ENCODE measurements around the gene USP35.
A peak's percentile ranks its signal among the peaks of the same experiment; 100 is the strongest.
"Not testable (repeated sequence)": the region's sequence is repeated elsewhere in the genome, so short reads cannot be mapped to it uniquely, and the experiment has no call there.

The USP35 gene

DNA sequence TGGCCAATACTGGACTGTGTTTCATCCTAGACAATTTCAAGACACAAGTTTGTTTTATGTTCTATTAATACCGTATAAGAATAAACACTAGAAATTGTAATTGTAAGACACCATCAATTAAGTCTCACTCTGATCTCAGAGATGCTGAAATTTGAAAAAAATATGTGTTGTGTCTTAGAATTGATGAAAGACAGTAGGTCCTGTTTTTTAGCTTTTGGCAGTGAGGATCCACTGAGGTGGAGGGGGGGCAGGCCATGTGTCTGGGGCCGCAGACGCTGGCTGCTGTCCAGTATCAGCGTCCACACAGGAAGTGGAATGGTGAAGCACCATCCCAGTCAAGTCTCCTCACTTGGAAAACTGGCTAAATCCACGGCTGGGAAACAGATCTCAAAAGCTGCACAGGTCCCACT is 26.8 kb upstream of the USP35 start:
- H3K27me3 Mint-ChIP-seq (ENCODE audit: low read depth) = no peaks in the 10 kb centered on the region
- H3K9me3 Mint-ChIP-seq = no peaks in the 10 kb centered on the region
- H3K36me3 Mint-ChIP-seq (ENCODE audit: low read depth) = no peaks in the 10 kb centered on the region
- H3K27ac Mint-ChIP-seq = no peak overlapping the region
- no peaks in the 10 kb centered on the region for H3K4me1 Mint-ChIP-seq (ENCODE audit: low read depth)
- no peak overlapping the region for H3K4me3 Mint-ChIP-seq

DNA sequence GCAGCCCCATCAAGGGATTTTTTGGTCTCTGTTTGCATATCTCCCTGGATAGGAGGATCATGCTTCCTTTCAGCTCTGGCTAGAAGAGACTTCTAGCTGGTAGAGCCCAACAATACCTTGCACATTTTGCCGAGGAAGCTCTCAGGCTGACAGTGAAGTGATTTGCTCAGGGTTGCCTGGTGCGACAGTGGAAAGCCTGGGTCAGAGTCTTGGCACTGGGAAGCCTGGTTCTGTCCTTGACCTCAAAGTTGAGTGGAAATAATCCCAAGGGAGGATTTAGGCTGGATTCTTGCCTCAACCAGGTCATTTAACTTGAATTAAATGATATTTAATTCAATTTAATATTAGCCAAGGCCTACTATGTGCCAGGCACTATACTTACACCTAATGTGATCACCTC is 24.9 kb upstream of the USP35 start:
- no peaks in the 10 kb centered on the region for H3K9me3 Mint-ChIP-seq
- H3K27me3 Mint-ChIP-seq (ENCODE audit: low read depth) = no peaks in the 10 kb centered on the region
- no peaks in the 10 kb centered on the region for H3K36me3 Mint-ChIP-seq (ENCODE audit: low read depth)
- no peak overlapping the region for H3K27ac Mint-ChIP-seq
- H3K4me1 Mint-ChIP-seq (ENCODE audit: low read depth) = peaks cover 5% of the 10 kb centered on the region
- no peak overlapping the region for H3K4me3 Mint-ChIP-seq

DNA sequence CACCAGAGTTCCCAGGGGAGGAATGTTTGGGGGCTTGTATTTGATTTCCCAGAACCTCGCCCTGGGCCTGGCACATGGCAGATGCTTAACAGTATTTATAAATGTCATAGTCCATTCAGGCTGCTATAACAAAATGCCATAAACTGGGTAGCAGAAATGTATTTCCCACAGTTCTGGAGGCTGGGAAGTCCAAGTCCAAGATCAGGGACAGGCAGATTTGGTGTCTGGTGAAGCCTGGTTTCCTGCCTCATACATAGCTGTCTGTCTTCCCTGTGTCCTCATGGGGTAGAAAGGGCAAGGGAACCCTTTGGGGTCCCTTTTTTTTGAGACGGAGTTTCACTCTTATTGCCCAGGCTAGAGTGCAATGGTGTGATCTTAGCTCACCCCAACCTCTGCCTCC is 24.2 kb upstream of the USP35 start:
- no peak overlapping the region for H3K27ac Mint-ChIP-seq
- H3K4me3 Mint-ChIP-seq = no peak overlapping the region
- no peaks in the 10 kb centered on the region for H3K27me3 Mint-ChIP-seq (ENCODE audit: low read depth)
- no peaks in the 10 kb centered on the region for H3K36me3 Mint-ChIP-seq (ENCODE audit: low read depth)
- H3K4me1 Mint-ChIP-seq (ENCODE audit: low read depth) = peaks cover 5% of the 10 kb centered on the region
- no peaks in the 10 kb centered on the region for H3K9me3 Mint-ChIP-seq

DNA sequence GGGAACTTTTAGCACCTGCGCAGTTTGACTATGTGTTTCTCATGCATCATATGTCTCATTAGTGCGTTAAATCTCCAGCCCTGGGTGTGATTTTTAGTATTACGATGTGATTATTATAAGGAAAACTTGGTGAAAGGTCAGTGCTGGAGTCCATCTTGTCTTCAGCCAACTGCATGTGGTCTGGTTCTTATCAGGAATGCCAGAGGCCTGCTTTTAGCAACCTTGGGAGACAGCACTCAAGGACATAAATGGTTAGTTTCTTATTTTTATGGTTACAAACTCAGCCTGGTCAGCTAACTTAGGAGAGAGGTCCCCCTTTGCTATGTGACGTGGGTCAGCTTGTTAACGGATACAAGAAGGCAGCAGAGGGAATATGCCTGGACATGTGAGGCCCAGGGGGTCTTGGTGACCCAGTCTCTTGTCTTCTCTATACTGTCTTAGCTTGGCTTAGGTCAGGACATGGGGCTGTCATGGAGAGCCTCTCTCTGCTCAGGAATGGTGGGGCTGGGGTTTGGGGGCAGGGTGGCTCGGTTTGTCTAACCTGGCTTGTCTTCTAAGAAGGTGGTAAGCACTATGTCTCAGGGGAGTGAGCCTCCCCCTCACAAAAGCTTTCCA is 21.8 kb upstream of the USP35 start:
- no peak overlapping the region for H3K4me3 Mint-ChIP-seq
- H3K36me3 Mint-ChIP-seq (ENCODE audit: low read depth) = peaks cover 5% of the 10 kb centered on the region
- H3K9me3 Mint-ChIP-seq = no peaks in the 10 kb centered on the region
- no peaks in the 10 kb centered on the region for H3K27me3 Mint-ChIP-seq (ENCODE audit: low read depth)
- no peak overlapping the region for H3K27ac Mint-ChIP-seq
- H3K4me1 Mint-ChIP-seq (ENCODE audit: low read depth) = peaks cover 5% of the 10 kb centered on the region

DNA sequence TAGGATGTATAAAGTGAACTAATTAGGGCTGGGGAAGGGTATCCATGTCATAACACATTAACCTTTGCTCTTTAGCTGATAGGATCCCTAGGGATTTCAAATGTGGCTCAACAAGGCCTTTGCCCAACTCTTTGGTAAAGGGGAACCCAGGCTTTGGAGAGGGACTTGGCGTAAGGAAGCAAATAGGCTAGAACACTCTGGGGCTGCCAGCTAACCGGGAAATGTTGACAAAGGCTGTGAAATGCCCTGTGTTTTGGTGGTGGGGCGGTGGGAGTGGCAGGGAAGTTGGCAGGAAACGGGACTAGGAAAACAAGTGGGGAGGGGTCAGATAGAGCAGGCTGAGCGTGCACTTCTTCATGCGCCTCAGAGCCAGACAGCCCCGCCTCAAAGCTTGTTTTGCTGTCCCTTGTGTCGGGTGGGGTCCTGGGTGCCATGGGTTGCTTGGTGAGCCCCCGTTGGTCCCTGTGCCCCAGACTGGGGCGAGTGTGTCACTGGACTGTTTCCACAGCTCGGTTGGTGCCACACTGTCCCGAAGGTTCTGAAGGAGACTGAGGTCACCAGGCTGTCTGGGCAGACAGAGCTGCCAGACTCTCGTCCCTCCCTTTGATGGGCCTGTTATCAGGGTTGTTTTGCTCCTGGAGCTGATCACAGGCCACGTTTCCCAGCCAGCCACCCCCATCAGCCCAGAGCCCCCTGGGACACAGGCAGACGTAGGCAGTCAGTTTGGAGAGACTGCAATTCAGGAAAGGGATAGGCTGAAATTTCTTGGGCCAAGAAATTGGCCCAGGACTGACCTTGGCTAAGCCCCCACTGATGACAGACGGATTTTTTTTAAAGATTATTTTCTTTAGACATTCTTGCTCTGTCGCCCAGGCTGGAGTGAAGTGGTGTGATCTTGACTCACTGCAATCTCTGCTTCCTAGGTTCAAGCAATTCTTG is 19.9 kb upstream of the USP35 start:
- Mint-ChIP-seq H3K36me3 (ENCODE audit: low read depth) (peaks cover 15% of the 10 kb centered on the region), H3K27me3 (ENCODE audit: low read depth) (no peaks in the 10 kb centered on the region), H3K4me3 (no peak overlapping the region), H3K9me3 (no peaks in the 10 kb centered on the region), H3K4me1 (ENCODE audit: low read depth) (peaks cover 5% of the 10 kb centered on the region), H3K27ac (no peak overlapping the region)

DNA sequence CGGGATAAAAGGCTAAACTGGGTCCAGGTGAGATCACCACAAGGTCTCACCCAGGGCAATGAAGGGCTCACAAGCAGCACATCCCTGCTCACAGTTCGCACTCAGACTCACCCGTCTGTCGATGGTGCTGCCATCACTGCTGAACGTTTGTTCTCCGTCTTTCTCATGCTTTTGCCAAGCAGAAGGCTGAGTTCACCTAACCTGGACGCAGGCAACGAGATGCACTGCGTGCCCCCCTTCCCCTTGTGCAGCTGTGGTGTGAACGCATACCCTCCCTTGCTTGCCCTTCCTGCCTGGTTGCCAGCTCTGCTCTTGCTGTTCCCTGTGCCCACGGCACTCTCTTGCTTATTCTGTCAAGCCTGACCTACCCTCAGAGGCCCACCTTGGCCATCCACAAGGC is 18.3 kb upstream of the USP35 start:
- Mint-ChIP-seq H3K27me3 (ENCODE audit: low read depth) (no peaks in the 10 kb centered on the region), H3K4me3 (no peak overlapping the region), H3K4me1 (ENCODE audit: low read depth) (peaks cover 5% of the 10 kb centered on the region), H3K9me3 (no peaks in the 10 kb centered on the region), H3K27ac (no peak overlapping the region), H3K36me3 (ENCODE audit: low read depth) (peaks cover 21% of the 10 kb centered on the region)

DNA sequence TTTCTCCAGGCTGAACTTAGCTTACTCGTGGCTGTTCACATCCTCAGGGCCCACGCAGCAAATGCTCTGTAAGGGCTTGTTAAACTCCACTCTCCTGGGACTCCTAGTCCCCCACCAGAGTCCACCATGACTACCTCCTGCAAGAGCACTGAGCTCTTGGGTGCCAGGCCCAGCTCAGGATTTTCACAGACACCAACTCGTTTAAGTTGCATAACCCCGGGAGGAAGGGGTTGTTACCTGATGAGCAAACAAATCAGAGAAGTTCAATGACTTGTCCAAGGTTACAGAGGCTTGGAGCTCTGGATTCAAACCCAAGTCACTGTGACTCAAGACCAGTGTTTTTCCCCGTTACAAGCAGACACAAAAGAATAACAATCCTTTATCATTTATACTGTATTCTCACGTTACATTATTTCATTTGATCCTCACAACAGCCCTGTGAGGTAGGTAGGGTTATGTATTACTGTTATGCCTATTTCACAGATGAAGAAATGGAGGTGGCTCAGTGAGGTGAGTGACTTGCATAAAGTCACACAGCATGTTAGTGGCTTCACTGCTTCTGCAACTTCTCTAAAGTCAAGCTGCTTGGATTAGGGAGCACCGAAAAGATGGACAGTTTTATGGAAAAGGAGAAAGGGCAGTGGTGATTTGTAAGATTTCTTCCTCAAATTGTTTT is 17.7 kb upstream of the USP35 start:
- H3K9me3 Mint-ChIP-seq = peaks cover under 1% of the 10 kb centered on the region
- no peak overlapping the region for H3K4me3 Mint-ChIP-seq
- no peak overlapping the region for H3K27ac Mint-ChIP-seq
- peaks cover 25% of the 10 kb centered on the region for H3K36me3 Mint-ChIP-seq (ENCODE audit: low read depth)
- H3K4me1 Mint-ChIP-seq (ENCODE audit: low read depth) = peaks cover 5% of the 10 kb centered on the region
- no peaks in the 10 kb centered on the region for H3K27me3 Mint-ChIP-seq (ENCODE audit: low read depth)

DNA sequence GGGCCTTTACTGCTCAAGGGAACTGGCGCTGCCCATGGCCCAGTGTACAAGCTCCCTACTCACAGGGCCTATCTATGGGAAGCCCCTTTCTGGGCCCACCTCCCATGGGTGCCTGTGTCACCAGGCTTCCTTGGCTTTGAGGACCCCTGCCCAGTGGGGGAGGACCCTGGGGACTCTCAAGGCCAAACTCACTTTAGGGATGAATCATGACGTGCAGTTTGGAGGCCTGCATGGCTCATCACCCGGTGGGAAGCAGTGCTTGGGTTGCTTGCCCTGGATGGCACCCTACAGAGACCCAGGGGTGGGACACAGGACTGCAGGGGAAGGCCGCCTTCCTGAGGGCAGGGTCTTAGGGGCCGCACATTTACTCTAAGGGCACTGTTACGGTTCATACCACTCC is 16.8 kb upstream of the USP35 start:
- Mint-ChIP-seq H3K4me3 (no peak overlapping the region), H3K27ac (no peak overlapping the region), H3K4me1 (ENCODE audit: low read depth) (peaks cover 5% of the 10 kb centered on the region), H3K27me3 (ENCODE audit: low read depth) (no peaks in the 10 kb centered on the region), H3K9me3 (peaks cover 5% of the 10 kb centered on the region), H3K36me3 (ENCODE audit: low read depth) (peaks cover 30% of the 10 kb centered on the region)

DNA sequence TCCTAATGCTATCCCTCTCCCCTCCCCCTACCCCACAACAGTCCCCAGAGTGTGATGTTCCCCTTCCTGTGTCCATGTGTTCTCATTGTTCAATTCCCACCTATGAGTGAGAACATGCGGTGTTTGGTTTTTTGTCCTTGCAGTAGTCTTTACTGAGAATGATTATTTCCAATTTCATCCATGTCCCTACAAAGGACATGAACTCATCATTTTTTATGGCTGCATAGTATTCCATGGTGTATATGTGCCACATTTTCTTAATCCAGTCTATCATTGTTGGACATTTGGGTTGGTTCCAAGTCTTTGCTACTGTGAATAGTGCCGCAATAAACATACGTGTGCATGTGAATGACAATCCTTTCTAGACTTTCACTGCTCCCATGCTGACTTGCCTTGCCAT is 12.9 kb upstream of the USP35 start:
- not testable (repeated sequence) for H3K4me3 Mint-ChIP-seq; H3K27me3 Mint-ChIP-seq (ENCODE audit: low read depth); H3K9me3 Mint-ChIP-seq; H3K27ac Mint-ChIP-seq; H3K4me1 Mint-ChIP-seq (ENCODE audit: low read depth)
- H3K36me3 Mint-ChIP-seq (ENCODE audit: low read depth) = peaks cover 35% of the 10 kb centered on the region

DNA sequence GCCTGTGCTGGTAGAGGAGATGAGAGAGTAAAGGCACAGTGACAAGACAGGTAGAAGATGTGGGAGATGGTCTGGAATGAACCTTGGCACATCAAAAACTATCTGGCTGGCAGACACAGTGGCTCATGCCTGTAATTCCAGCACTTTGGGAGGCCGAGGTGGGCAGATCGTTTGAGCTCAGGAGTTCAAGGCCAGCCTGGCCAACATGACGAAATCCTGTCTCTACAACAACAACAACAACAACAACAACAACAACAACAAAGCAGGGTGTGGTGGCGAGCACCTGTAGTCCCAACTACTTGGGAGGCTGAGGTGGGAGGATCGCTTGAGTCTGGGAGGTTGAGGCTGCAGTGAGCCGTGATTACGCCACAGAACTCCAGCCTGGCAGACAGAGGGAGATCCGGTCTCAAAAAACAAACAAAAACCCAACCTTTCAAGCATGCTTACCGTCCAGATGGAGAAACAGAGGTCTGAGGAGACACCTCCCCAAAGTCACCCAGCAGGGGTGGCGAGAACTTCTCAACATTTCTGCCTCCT is 12.0 kb upstream of the USP35 start:
- Mint-ChIP-seq H3K36me3 (ENCODE audit: low read depth) (peaks cover 38% of the 10 kb centered on the region), H3K4me3 (no peak overlapping the region), H3K27ac (no peak overlapping the region), H3K4me1 (ENCODE audit: low read depth) (peaks cover 5% of the 10 kb centered on the region), H3K27me3 (ENCODE audit: low read depth) (no peaks in the 10 kb centered on the region), H3K9me3 (peaks cover 11% of the 10 kb centered on the region)

DNA sequence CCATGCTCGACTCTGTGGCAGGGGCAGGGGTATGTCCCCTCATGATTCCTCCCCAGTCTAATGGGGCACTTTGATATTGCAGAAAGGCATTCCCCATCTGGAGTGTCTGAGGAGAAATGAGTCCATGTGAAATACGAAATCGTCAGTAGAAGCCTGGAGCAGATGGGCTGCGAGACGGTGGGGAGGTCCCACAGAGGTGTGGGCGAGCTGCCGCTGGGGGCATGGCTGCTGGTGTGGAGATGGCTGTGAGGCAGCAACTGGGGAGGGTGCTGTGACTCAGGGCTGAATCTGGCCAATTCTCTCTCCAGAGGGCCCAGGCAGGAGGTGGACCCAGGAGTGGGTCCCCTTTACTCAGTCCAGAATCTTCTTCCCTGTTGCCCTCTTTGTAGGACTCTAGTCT is 11.5 kb upstream of the USP35 start:
- Mint-ChIP-seq H3K36me3 (ENCODE audit: low read depth) (peaks cover 37% of the 10 kb centered on the region), H3K27me3 (ENCODE audit: low read depth) (no peaks in the 10 kb centered on the region), H3K27ac (no peak overlapping the region), H3K9me3 (peaks cover 11% of the 10 kb centered on the region), H3K4me3 (no peak overlapping the region), H3K4me1 (ENCODE audit: low read depth) (peaks cover 5% of the 10 kb centered on the region)

DNA sequence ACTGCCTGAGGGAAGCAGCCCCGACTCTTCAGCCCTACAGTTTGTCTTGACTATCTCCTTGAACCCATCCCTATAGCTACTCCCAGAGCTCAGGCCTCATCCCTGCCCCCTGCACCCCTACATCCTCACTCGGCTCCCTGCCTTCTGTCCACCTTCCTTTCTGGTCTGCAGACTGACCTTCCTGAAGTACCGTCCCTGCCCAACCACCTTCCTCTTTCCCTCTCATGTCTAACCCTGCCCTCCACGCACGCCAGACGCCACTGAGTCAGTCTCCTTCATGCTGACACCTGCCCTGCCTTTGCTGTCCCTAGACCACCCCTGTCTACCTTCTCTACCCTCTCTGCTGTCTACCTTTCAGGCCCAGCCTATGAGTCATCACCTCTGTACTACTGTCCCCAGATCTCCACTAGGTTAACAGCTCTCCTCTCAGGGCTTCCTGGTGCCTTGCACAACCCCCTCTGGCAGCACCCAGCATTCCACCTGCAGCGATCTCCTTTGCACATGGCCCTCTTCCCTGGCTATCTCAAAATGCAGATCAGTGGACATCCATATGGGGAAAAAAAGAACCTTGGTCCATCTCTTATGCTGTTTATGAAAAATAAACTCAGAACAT is 9.2 kb upstream of the USP35 start:
- Mint-ChIP-seq H3K27ac (peak overlapping the region; percentile 0), H3K36me3 (ENCODE audit: low read depth) (peaks cover 32% of the 10 kb centered on the region), H3K4me3 (no peak overlapping the region), H3K9me3 (peaks cover 11% of the 10 kb centered on the region), H3K27me3 (ENCODE audit: low read depth) (no peaks in the 10 kb centered on the region), H3K4me1 (ENCODE audit: low read depth) (peaks cover 5% of the 10 kb centered on the region)

DNA sequence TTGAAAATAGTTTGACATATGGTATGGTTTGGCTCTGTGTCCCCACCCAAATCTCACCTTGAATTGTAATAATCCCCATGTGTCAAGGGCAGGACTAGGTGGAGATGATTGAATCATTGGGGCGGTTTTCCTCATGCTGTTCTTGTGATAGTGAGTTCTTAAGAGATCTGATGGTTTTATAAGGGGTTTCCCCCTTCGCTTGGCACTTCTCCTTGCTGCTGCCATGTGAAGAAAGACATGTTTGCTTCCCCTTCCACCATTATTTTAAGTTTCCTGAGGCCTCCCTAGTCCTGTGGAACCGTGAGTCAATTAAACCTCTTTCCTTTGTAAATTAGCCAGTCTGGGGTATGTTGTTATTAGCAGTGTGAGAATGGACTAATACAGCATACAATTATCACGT is 8.0 kb upstream of the USP35 start:
- no peaks in the 10 kb centered on the region for H3K27me3 Mint-ChIP-seq (ENCODE audit: low read depth)
- peaks cover 11% of the 10 kb centered on the region for H3K9me3 Mint-ChIP-seq
- H3K4me1 Mint-ChIP-seq (ENCODE audit: low read depth) = peaks cover 5% of the 10 kb centered on the region
- H3K36me3 Mint-ChIP-seq (ENCODE audit: low read depth) = peaks cover 28% of the 10 kb centered on the region
- H3K4me3 Mint-ChIP-seq = no peak overlapping the region
- H3K27ac Mint-ChIP-seq = no peak overlapping the region

DNA sequence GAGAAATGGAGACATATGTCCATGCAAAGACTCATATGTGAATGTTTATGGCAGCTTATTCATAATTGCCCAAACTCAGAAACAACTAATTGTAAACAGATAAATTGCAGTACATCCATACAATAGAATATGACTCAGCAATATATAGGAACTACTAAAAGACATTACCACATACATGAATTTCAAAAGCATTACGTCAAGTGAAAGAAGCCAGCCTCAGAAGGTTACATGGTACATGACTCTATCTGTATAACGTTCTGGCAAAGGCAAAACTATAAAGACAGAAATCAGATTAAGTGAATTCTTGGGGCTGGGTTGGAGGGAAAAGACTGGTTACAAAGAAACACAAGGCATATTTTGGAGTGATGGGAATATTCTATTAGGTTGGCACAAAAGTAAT is 7.5 kb upstream of the USP35 start:
- Mint-ChIP-seq H3K9me3 (peaks cover 9% of the 10 kb centered on the region), H3K36me3 (ENCODE audit: low read depth) (peaks cover 24% of the 10 kb centered on the region), H3K4me3 (no peak overlapping the region), H3K27me3 (ENCODE audit: low read depth) (no peaks in the 10 kb centered on the region), H3K27ac (no peak overlapping the region), H3K4me1 (ENCODE audit: low read depth) (peaks cover 7% of the 10 kb centered on the region)
